ENCODE measurements around the gene PKIB.

PKIB gene, protein sequence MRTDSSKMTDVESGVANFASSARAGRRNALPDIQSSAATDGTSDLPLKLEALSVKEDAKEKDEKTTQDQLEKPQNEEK

DNA sequence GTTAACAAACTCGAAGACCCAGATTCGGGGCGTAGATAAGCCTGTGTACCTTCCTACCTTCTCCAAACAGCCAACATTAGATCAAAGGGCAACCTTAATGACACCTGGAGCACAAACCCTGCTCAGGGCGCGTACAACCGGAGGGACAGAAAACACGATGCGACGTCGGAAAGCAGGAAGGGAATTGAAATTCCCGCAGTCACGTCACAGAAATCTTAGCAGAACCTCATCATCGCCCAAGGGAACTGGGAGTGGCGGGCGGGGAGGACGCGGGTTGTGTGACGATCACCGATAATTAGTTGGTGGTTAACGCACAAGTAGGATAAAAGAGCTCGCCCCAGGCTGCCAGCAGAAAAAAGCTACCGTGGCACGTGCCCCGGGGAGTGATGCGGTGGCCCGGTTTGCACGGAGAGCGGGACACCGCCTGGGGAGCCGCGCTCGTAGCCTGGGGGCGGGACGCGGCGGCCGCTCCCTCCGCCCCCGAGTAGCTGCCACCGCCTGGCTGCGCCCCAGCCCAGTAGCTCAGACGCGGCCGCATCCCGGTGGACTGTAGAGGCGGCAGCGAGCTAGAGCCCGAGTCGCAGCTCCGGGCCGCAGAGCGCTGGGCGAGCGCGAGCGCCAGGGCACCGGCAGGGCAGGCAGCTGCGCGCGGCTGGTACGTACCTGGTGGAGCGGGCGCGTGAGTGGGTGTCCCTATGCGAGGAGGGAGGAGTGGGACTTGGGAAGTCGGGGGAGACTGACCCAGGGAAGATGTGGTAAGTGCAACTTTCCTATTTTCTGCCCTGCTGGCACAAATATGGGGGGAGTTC lies at the start of gene PKIB:
TSS of gene PKIB (plus strand) at position 525 of the 809 bp plus-strand sequence. CDS start 107,390 bp downstream, outside the sequence.
- H3K27ac ChIP-seq (ENCODE audit: low read length): no peak within 1 kb of the TSS

GRCh38 chr6:122563364-122564052 lies 46.7 kb upstream of the PKIB start:
- Histone ChIP-seq H3K4me1 (ENCODE audit: control insufficient read depth, insufficient read depth, low read length) (no peaks in the 10 kb centered on the region), H3K4me3 (ENCODE audit: low read length in 2 of 2) (no peak overlapping the region), H3K27me3 (ENCODE audit: control insufficient read depth in 1 of 2, insufficient read depth in 2 of 2, low read length in 2 of 2) (no peaks in the 10 kb centered on the region), H3K27ac (ENCODE audit: low read length) (no peak overlapping the region), H3K36me3 (ENCODE audit: control insufficient read depth in 2 of 2, insufficient read depth in 2 of 2, low read length in 2 of 2) (no peaks in the 10 kb centered on the region), H3K9ac (ENCODE audit: low read length in 2 of 2) (no peak overlapping the region), H3K9me3 (ENCODE audit: control insufficient read depth in 2 of 2, low read length in 2 of 2) (peaks cover 0 to 2% of the 10 kb centered on the region in 2 donors)

More for the DNA sequence above, at the start of gene PKIB:
- Histone ChIP-seq H3K27me3 (ENCODE audit: control insufficient read depth in 1 of 2, insufficient read depth in 2 of 2, low read length in 2 of 2) (peaks cover 3 to 5% of the 10 kb centered on the region in 2 donors), H3K36me3 (ENCODE audit: control insufficient read depth in 2 of 2, insufficient read depth in 2 of 2, low read length in 2 of 2) (no peaks in the 10 kb centered on the region), H3K4me3 (ENCODE audit: low read length in 2 of 2) (peak within 1 kb of the TSS; percentile 81 to 97), H3K9me3 (ENCODE audit: control insufficient read depth in 2 of 2, low read length in 2 of 2) (no peaks in the 10 kb centered on the region), H3K9ac (ENCODE audit: low read length in 2 of 2) (peak within 1 kb of the TSS; percentile 59 to 76), H3K4me1 (ENCODE audit: control insufficient read depth, insufficient read depth, low read length) (peaks cover 9% of the 10 kb centered on the region)

DNA sequence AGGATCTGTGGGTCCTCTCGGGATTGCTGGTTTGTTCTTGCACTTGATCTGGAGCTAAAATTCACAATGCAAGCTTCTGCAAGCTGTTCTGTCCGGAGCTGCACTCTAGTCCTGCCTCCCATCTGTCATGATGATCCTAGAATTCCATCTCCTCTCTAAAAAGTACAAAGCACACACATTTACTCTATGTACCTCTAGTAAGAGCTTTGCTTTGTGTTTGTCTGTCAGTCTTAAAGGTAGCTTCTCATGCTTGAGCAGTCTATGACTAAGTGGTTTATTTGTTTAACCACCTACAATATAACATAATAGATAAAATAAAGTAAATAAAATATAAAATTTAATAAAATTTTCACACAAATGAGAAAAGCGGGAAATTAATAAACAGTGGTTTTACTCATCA lies 46.0 kb upstream of the PKIB start:
- H3K4me1 ChIP-seq (ENCODE audit: control insufficient read depth, insufficient read depth, low read length): no peaks in the 10 kb centered on the region
- H3K9ac ChIP-seq (ENCODE audit: low read length in 2 of 2): no peak overlapping the region
- H3K4me3 ChIP-seq (ENCODE audit: low read length in 2 of 2): no peak overlapping the region
- H3K36me3 ChIP-seq (ENCODE audit: control insufficient read depth in 2 of 2, insufficient read depth in 2 of 2, low read length in 2 of 2): no peaks in the 10 kb centered on the region
- peaks cover 0 to 2% of the 10 kb centered on the region in 2 donors for H3K9me3 ChIP-seq (ENCODE audit: control insufficient read depth in 2 of 2, low read length in 2 of 2)
- H3K27me3 ChIP-seq (ENCODE audit: control insufficient read depth in 1 of 2, insufficient read depth in 2 of 2, low read length in 2 of 2): no peaks in the 10 kb centered on the region
- no peak overlapping the region for H3K27ac ChIP-seq (ENCODE audit: low read length)

GRCh38 chr6:122565708-122566107 lies 44.5 kb upstream of the PKIB start:
- H3K4me1 ChIP-seq (ENCODE audit: control insufficient read depth, insufficient read depth, low read length): no peaks in the 10 kb centered on the region
- peaks cover 0 to 2% of the 10 kb centered on the region in 2 donors for H3K9me3 ChIP-seq (ENCODE audit: control insufficient read depth in 2 of 2, low read length in 2 of 2)
- H3K27me3 ChIP-seq (ENCODE audit: control insufficient read depth in 1 of 2, insufficient read depth in 2 of 2, low read length in 2 of 2): no peaks in the 10 kb centered on the region
- no peak overlapping the region for H3K9ac ChIP-seq (ENCODE audit: low read length in 2 of 2)
- no peaks in the 10 kb centered on the region for H3K36me3 ChIP-seq (ENCODE audit: control insufficient read depth in 2 of 2, insufficient read depth in 2 of 2, low read length in 2 of 2)
- H3K27ac ChIP-seq (ENCODE audit: low read length): no peak overlapping the region
- no peak overlapping the region for H3K4me3 ChIP-seq (ENCODE audit: low read length in 2 of 2)

DNA sequence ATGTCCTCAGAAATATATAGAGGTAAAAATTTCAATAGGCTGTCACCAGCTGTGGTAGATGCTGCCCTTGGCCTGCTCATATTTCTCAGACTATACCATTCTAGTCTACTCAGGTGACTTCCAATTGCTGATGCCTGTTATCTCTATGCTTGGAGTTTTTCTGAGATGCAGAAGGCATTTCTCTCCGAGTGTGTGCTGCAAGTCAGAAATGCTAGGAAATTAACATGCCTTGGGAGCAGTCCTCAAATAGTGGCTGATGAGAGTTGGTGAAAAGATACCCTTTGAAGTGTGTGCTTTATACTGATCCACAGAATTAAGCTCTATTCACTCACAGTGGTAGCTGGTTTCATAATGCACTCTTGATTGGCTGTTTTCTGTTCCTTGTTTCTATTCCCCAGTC lies 43.2 kb upstream of the PKIB start:
- no peaks in the 10 kb centered on the region for H3K36me3 ChIP-seq (ENCODE audit: control insufficient read depth in 2 of 2, insufficient read depth in 2 of 2, low read length in 2 of 2)
- no peaks in the 10 kb centered on the region for H3K4me1 ChIP-seq (ENCODE audit: control insufficient read depth, insufficient read depth, low read length)
- no peak overlapping the region for H3K9ac ChIP-seq (ENCODE audit: low read length in 2 of 2)
- no peak overlapping the region for H3K27ac ChIP-seq (ENCODE audit: low read length)
- peaks cover 0 to 2% of the 10 kb centered on the region in 2 donors for H3K9me3 ChIP-seq (ENCODE audit: control insufficient read depth in 2 of 2, low read length in 2 of 2)
- H3K4me3 ChIP-seq (ENCODE audit: low read length in 2 of 2): no peak overlapping the region
- H3K27me3 ChIP-seq (ENCODE audit: control insufficient read depth in 1 of 2, insufficient read depth in 2 of 2, low read length in 2 of 2): no peaks in the 10 kb centered on the region

DNA sequence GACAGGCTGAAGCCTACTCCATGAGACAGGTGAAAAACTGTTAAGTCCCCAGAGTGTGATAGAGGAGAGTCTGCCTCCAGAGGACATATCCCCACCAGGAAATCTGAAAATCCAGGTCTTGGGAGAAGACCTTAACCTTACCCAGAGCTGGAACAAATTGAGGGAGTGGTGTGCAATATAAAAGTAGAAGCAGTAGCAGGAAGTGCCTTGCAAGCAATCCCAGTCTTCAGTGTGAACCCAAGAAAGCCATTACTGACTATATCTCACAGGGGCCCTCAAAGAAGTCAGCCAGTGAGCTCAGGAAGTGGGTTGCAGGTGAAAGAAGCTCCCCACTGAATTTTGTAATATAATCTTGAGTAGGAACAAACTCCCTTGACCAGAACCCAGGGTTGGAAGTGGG lies 41.9 kb upstream of the PKIB start:
- no peak overlapping the region for H3K27ac ChIP-seq (ENCODE audit: low read length)
- no peaks in the 10 kb centered on the region for H3K27me3 ChIP-seq (ENCODE audit: control insufficient read depth in 1 of 2, insufficient read depth in 2 of 2, low read length in 2 of 2)
- no peaks in the 10 kb centered on the region for H3K4me1 ChIP-seq (ENCODE audit: control insufficient read depth, insufficient read depth, low read length)
- no peaks in the 10 kb centered on the region for H3K36me3 ChIP-seq (ENCODE audit: control insufficient read depth in 2 of 2, insufficient read depth in 2 of 2, low read length in 2 of 2)
- H3K4me3 ChIP-seq (ENCODE audit: low read length in 2 of 2): no peak overlapping the region
- no peak overlapping the region for H3K9ac ChIP-seq (ENCODE audit: low read length in 2 of 2)
- H3K9me3 ChIP-seq (ENCODE audit: control insufficient read depth in 2 of 2, low read length in 2 of 2): no peaks in the 10 kb centered on the region

- Histone ChIP-seq H3K9me3 (ENCODE audit: control insufficient read depth in 2 of 2, low read length in 2 of 2) (no peaks in the 10 kb centered on the region), H3K36me3 (ENCODE audit: control insufficient read depth in 2 of 2, insufficient read depth in 2 of 2, low read length in 2 of 2) (no peaks in the 10 kb centered on the region), H3K4me1 (ENCODE audit: control insufficient read depth, insufficient read depth, low read length) (no peaks in the 10 kb centered on the region), H3K9ac (ENCODE audit: low read length in 2 of 2) (no peak overlapping the region), H3K27ac (ENCODE audit: low read length) (no peak overlapping the region), H3K27me3 (ENCODE audit: control insufficient read depth in 1 of 2, insufficient read depth in 2 of 2, low read length in 2 of 2) (no peaks in the 10 kb centered on the region), H3K4me3 (ENCODE audit: low read length in 2 of 2) (no peak overlapping the region)
Measured at GRCh38 chr6:122568797-122569221, 41.4 kb upstream of the PKIB start.

DNA sequence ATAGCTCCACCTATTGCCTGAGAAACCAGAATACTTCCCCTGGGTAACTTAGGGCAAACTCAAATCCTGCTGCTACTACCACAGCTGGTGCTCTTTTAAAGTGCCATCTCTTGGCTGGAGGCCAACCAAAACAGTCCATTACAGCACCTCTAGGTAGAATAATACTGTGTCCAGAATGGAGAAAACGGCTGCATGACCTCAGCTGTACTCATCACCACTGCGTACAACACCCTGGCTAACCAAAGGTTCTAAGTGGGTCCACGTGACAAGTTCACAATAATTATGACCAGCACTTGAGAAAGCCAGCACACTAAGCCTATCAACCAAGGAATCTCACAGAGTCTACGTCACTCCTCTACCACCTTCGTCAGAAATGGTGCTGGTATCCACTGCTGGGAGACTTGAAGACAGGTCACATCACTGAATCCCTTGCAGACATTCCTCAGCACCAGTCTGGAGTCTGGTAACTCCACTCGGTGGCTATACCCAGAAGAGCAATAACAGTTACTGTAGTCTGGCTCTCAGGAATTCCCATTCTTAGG lies 40.9 kb upstream of the PKIB start:
- no peaks in the 10 kb centered on the region for H3K36me3 ChIP-seq (ENCODE audit: control insufficient read depth in 2 of 2, insufficient read depth in 2 of 2, low read length in 2 of 2)
- no peaks in the 10 kb centered on the region for H3K27me3 ChIP-seq (ENCODE audit: control insufficient read depth in 1 of 2, insufficient read depth in 2 of 2, low read length in 2 of 2)
- H3K9ac ChIP-seq (ENCODE audit: low read length in 2 of 2): no peak overlapping the region
- no peak overlapping the region for H3K4me3 ChIP-seq (ENCODE audit: low read length in 2 of 2)
- H3K4me1 ChIP-seq (ENCODE audit: control insufficient read depth, insufficient read depth, low read length): no peaks in the 10 kb centered on the region
- no peaks in the 10 kb centered on the region for H3K9me3 ChIP-seq (ENCODE audit: control insufficient read depth in 2 of 2, low read length in 2 of 2)
- H3K27ac ChIP-seq (ENCODE audit: low read length): no peak overlapping the region

DNA sequence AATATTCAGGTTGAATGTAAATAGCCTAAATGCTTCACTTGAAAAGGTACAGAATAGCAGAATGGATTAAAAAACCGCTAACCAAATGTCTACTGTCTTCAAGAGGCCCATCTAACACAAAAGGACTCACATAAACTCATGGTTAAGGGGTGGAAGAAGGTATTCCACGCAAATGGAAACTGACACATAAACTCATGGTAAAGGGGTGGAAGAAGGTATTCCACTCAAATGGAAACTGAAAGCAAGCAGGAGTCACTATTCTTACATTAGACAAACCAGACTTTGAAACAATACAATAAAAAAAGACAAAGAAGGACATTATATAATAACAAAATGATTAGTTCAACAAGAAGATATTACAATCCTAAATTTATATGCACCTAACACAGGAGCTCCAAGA lies 38.3 kb upstream of the PKIB start:
- peaks cover 0 to 2% of the 10 kb centered on the region in 2 donors for H3K9me3 ChIP-seq (ENCODE audit: control insufficient read depth in 2 of 2, low read length in 2 of 2)
- no peak overlapping the region for H3K4me3 ChIP-seq (ENCODE audit: low read length in 2 of 2)
- H3K36me3 ChIP-seq (ENCODE audit: control insufficient read depth in 2 of 2, insufficient read depth in 2 of 2, low read length in 2 of 2): no peaks in the 10 kb centered on the region
- no peaks in the 10 kb centered on the region for H3K4me1 ChIP-seq (ENCODE audit: control insufficient read depth, insufficient read depth, low read length)
- no peak overlapping the region for H3K9ac ChIP-seq (ENCODE audit: low read length in 2 of 2)
- H3K27me3 ChIP-seq (ENCODE audit: control insufficient read depth in 1 of 2, insufficient read depth in 2 of 2, low read length in 2 of 2): no peaks in the 10 kb centered on the region
- no peak overlapping the region for H3K27ac ChIP-seq (ENCODE audit: low read length)

DNA sequence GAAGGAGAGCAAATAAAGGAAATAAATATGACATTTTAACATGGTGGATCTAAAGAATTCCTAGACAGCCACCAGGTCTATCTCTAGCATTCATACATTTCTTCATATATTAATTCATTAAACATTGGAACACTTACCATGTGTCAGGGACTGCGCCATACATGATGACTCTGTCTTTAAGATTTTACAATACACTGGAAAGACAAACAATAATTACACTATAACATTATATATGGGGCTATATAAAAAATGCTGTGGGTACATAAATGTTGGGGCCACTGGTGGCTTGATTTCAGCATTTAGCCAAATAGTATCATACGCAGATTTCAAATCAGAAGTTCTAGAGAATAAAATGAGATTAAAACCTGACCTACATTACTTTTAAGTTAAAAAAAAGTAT lies 33.3 kb upstream of the PKIB start:
- H3K27ac ChIP-seq (ENCODE audit: low read length): no peak overlapping the region
- no peaks in the 10 kb centered on the region for H3K4me1 ChIP-seq (ENCODE audit: control insufficient read depth, insufficient read depth, low read length)
- no peaks in the 10 kb centered on the region for H3K36me3 ChIP-seq (ENCODE audit: control insufficient read depth in 2 of 2, insufficient read depth in 2 of 2, low read length in 2 of 2)
- H3K27me3 ChIP-seq (ENCODE audit: control insufficient read depth in 1 of 2, insufficient read depth in 2 of 2, low read length in 2 of 2): no peaks in the 10 kb centered on the region
- H3K9me3 ChIP-seq (ENCODE audit: control insufficient read depth in 2 of 2, low read length in 2 of 2): peaks cover 0 to 2% of the 10 kb centered on the region in 2 donors
- no peak overlapping the region for H3K4me3 ChIP-seq (ENCODE audit: low read length in 2 of 2)
- H3K9ac ChIP-seq (ENCODE audit: low read length in 2 of 2): no peak overlapping the region
